Measurements from ENCODE around the gene DNAH6. TPM values are rescaled to one million over a fixed set of nuclear protein-coding genes. Genes with fewer than 3 reads are reported as not detected.
A peak's percentile ranks its signal among the peaks of the same experiment; 100 is the strongest.

Gene DNAH6
- total and polyA plus RNA-seq, 11 donors: 0.05 to 0.75 (median 0.10) TPM; not detected in 2

DNA sequence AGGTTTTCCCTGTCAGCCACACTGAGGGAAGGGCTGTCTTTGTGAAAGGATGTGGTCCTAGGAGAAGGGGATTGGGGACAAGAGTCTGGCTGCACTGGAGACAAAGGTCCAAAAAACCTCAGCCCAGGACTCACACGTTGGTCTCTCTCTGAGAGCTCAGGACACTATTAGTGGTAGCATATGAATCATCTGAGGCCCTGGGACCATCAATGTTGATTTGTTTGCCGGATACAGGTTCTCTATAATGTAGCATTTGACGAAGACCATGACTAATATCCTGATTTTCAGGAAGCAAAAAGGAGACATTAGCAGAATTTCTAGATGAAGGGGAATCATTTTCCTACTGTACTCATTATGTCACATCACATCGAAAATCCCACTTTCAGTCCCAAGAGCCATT is 22.2 kb upstream of the DNAH6 start:
- intact Hi-C loops (cut with DNase I): loop anchor here in 8 of 10 donors (2.0 to 5.0 kb wide), 6 partner anchors 138 to 433 kb away; partner anchors contain the start of gene TRABD2A (in 1 of the 8)
- Histone ChIP-seq H3K4me3 (no peak overlapping the region), H3K4me1 (peaks cover 0 to 3% (median 0%) of the 10 kb centered on the region in 12 donors), H3K27ac (no peak overlapping the region), H3K27me3 (peaks cover 0 to 4% (median 0%) of the 10 kb centered on the region in 9 donors), H3K36me3 (no peaks in the 10 kb centered on the region), H3K9me3 (no peaks in the 10 kb centered on the region)
- DNase-seq: no peak
- 47 to 71% (median 68%) methylated on average over 4 of the region's 4 CpGs for WGBS, 4 donors
- no peak for ATAC-seq
- no peak for TF ChIP-seq POLR2A (IDR thresholded peaks at IDR 0.05)
- TF ChIP-seq, protein P1, sequence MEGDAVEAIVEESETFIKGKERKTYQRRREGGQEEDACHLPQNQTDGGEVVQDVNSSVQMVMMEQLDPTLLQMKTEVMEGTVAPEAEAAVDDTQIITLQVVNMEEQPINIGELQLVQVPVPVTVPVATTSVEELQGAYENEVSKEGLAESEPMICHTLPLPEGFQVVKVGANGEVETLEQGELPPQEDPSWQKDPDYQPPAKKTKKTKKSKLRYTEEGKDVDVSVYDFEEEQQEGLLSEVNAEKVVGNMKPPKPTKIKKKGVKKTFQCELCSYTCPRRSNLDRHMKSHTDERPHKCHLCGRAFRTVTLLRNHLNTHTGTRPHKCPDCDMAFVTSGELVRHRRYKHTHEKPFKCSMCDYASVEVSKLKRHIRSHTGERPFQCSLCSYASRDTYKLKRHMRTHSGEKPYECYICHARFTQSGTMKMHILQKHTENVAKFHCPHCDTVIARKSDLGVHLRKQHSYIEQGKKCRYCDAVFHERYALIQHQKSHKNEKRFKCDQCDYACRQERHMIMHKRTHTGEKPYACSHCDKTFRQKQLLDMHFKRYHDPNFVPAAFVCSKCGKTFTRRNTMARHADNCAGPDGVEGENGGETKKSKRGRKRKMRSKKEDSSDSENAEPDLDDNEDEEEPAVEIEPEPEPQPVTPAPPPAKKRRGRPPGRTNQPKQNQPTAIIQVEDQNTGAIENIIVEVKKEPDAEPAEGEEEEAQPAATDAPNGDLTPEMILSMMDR (IDR thresholded peaks at IDR 0.05): no peak

- DNase-seq: no peak
- H3K36me3 ChIP-seq: no peaks in the 10 kb centered on the region
- no peak overlapping the region for H3K4me3 ChIP-seq
- TF ChIP-seq POLR2A (IDR thresholded peaks at IDR 0.05): no peak
- TF ChIP-seq, protein P1 (IDR thresholded peaks at IDR 0.05): peak; percentile 52 to 81 (median 73)
- peaks cover 0 to 4% (median 0%) of the 10 kb centered on the region in 12 donors for H3K9me3 ChIP-seq
- peaks cover 0 to 3% (median 0%) of the 10 kb centered on the region in 12 donors for H3K4me1 ChIP-seq
- peak in 3 of 4 donors; percentile 70 to 81 (median 71) for ATAC-seq
- intact Hi-C loops (cut with DNase I): loop anchor here (1.0 to 5.0 kb wide), 10 partner anchors 137 to 432 kb away; partner anchors contain the start of gene TRABD2A (in 6 of the 10)
- H3K27me3 ChIP-seq: peaks cover 0 to 4% (median 0%) of the 10 kb centered on the region in 9 donors
- 20 to 24% (median 23%) methylated on average over 8 of the region's 8 CpGs for WGBS, 4 donors
- no peak overlapping the region for H3K27ac ChIP-seq
These were observed 20.7 kb upstream of the DNAH6 start for GRCh38 chr2:84495539-84496146.

GRCh38 chr2:84496386-84496785 is 19.9 kb upstream of the DNAH6 start:
- no peak overlapping the region for H3K4me3 ChIP-seq
- H3K9me3 ChIP-seq: peaks cover 0 to 4% (median 0%) of the 10 kb centered on the region in 12 donors
- H3K4me1 ChIP-seq: peaks cover 0 to 3% (median 0%) of the 10 kb centered on the region in 12 donors
- peaks cover 0 to 4% (median 0%) of the 10 kb centered on the region in 9 donors for H3K27me3 ChIP-seq
- no peak for ATAC-seq
- intact Hi-C loops (cut with DNase I): loop anchor here (2.0 to 5.0 kb wide), 7 partner anchors 136 to 431 kb away; partner anchors contain the start of gene TRABD2A (in 6 of the 10)
- H3K36me3 ChIP-seq: no peaks in the 10 kb centered on the region
- TF ChIP-seq, protein P1 (IDR thresholded peaks at IDR 0.05): no peak
- TF ChIP-seq POLR2A (IDR thresholded peaks at IDR 0.05): no peak
- no peak overlapping the region for H3K27ac ChIP-seq
- DNase-seq: no peak

GRCh38 chr2:84497285-84497684 is 19.0 kb upstream of the DNAH6 start:
- Histone ChIP-seq H3K27ac (no peak overlapping the region), H3K4me1 (peaks cover 0 to 3% (median 0%) of the 10 kb centered on the region in 12 donors), H3K9me3 (peaks cover 0 to 4% (median 0%) of the 10 kb centered on the region in 12 donors), H3K36me3 (no peaks in the 10 kb centered on the region), H3K4me3 (no peak overlapping the region), H3K27me3 (peaks cover 0 to 4% (median 0%) of the 10 kb centered on the region in 9 donors)
- ATAC-seq (no peak), DNase-seq (no peak)
- intact Hi-C loops (cut with DNase I): loop anchor here (1.0 to 5.0 kb wide), 8 partner anchors 135 to 430 kb away; partner anchors contain the start of gene TRABD2A (in 6 of the 10)
- no peak for TF ChIP-seq POLR2A (IDR thresholded peaks at IDR 0.05)
- TF ChIP-seq, protein P1 (IDR thresholded peaks at IDR 0.05): no peak
- 90 to 93% (median 91%) methylated on average over 3 of the region's 3 CpGs for WGBS, 4 donors

Measured in heart left ventricle (tissue), 16 donors.